Glomerular visceral epithelial cell (primary cell): ENCODE results near the gene KCNQ4.

Experiments used
- DNase-seq: peaks from one replicate; pipeline ENCODE4 v3.0.0-alpha.2; 2016; ENCODE audit errors: extremely low spot score

Gene KCNQ4

GRCh38 chr1:40861224-40862003 lies 77.8 kb downstream of the KCNQ4 start:
- peak; percentile 42 for DNase-seq

GRCh38 chr1:40862008-40862863 lies 78.6 kb downstream of the KCNQ4 start, which contains the start of gene CITED4:
TSS of gene CITED4 (minus strand) at chr1:40862363. CDS start at chr1:40862127, 236 bp downstream.
- peak; percentile 95 for DNase-seq

- peak; percentile 34 for DNase-seq
These were observed 84.6 kb downstream of the KCNQ4 start for GRCh38 chr1:40868051-40868723.

- no peak for DNase-seq
These were observed 86.6 kb downstream of the KCNQ4 start for GRCh38 chr1:40870135-40870728.

GRCh38 chr1:40872276-40872675 lies 88.7 kb downstream of the KCNQ4 start:
- no peak for DNase-seq

GRCh38 chr1:40873863-40874472 lies 90.4 kb downstream of the KCNQ4 start:
- DNase-seq: no peak

GRCh38 chr1:40876436-40876761 lies 92.8 kb downstream of the KCNQ4 start:
- no peak for DNase-seq

GRCh38 chr1:40876891-40877290 lies 93.3 kb downstream of the KCNQ4 start:
- DNase-seq: no peak

GRCh38 chr1:40877698-40878097 lies 94.1 kb downstream of the KCNQ4 start:
- DNase-seq: peak; percentile 99

GRCh38 chr1:40878906-40879305 lies 95.3 kb downstream of the KCNQ4 start:
- DNase-seq: no peak

GRCh38 chr1:40879482-40880175 lies 96.0 kb downstream of the KCNQ4 start:
- no peak for DNase-seq

- DNase-seq: no peak
These were observed 97.4 kb downstream of the KCNQ4 start for GRCh38 chr1:40880813-40881549.

- DNase-seq: no peak
These were observed 100.6 kb downstream of the KCNQ4 start for GRCh38 chr1:40884055-40884795.

- DNase-seq: no peak
These were observed 102.9 kb downstream of the KCNQ4 start for GRCh38 chr1:40886318-40887011.

- no peak for DNase-seq
These were observed 103.4 kb downstream of the KCNQ4 start for GRCh38 chr1:40887012-40887378.

GRCh38 chr1:40887652-40888051 lies 104.1 kb downstream of the KCNQ4 start:
- no peak for DNase-seq
